ENCODE results near the gene SAT1.

SAT1 gene

GRCh38 chrX:23797371-23798128 lies 14.6 kb downstream of the SAT1 start:
- TF ChIP-seq CTCF (conservative IDR thresholded peaks at IDR 0.05; ENCODE audit: low read depth, low read length) = no peak
- H3K9ac ChIP-seq = no peak overlapping the region
- H2AFZ ChIP-seq (ENCODE audit: low read depth) = no peak overlapping the region
- no peaks in the 10 kb centered on the region for H3K36me3 ChIP-seq (ENCODE audit: insufficient read depth)
- H3K4me3 ChIP-seq (IDR thresholded peaks at IDR 0.05; ENCODE audit: insufficient read depth, low read depth, low read length) = no peak overlapping the region
- no peaks in the 10 kb centered on the region for H4K20me1 ChIP-seq (ENCODE audit: insufficient read depth)
- no peak overlapping the region for H3K4me2 ChIP-seq
- H3K27me3 ChIP-seq (ENCODE audit: insufficient read depth, low read depth) = no peaks in the 10 kb centered on the region
- H3K4me1 ChIP-seq (ENCODE audit: low read depth, poor library complexity, severe bottlenecking) = peaks cover 6% of the 10 kb centered on the region
- no peak overlapping the region for H3K27ac ChIP-seq
- H3K79me2 ChIP-seq (ENCODE audit: insufficient read depth, low read depth) = no peaks in the 10 kb centered on the region

GRCh38 chrX:23799469-23800065 lies 16.6 kb downstream of the SAT1 start:
- no peak overlapping the region for H3K27ac ChIP-seq
- no peak for TF ChIP-seq CTCF (conservative IDR thresholded peaks at IDR 0.05; ENCODE audit: low read depth, low read length)
- no peak overlapping the region for H3K4me3 ChIP-seq (IDR thresholded peaks at IDR 0.05; ENCODE audit: insufficient read depth, low read depth, low read length)
- no peaks in the 10 kb centered on the region for H4K20me1 ChIP-seq (ENCODE audit: insufficient read depth)
- H2AFZ ChIP-seq (ENCODE audit: low read depth) = no peak overlapping the region
- no peaks in the 10 kb centered on the region for H3K27me3 ChIP-seq (ENCODE audit: insufficient read depth, low read depth)
- no peaks in the 10 kb centered on the region for H3K79me2 ChIP-seq (ENCODE audit: insufficient read depth, low read depth)
- H3K4me1 ChIP-seq (ENCODE audit: low read depth, poor library complexity, severe bottlenecking) = peaks cover 14% of the 10 kb centered on the region
- no peaks in the 10 kb centered on the region for H3K36me3 ChIP-seq (ENCODE audit: insufficient read depth)
- no peak overlapping the region for H3K9ac ChIP-seq
- H3K4me2 ChIP-seq = no peak overlapping the region

GRCh38 chrX:23802431-23802830 lies 19.5 kb downstream of the SAT1 start:
- H2AFZ ChIP-seq (ENCODE audit: low read depth) = no peak overlapping the region
- H4K20me1 ChIP-seq (ENCODE audit: insufficient read depth) = no peaks in the 10 kb centered on the region
- H3K36me3 ChIP-seq (ENCODE audit: insufficient read depth) = no peaks in the 10 kb centered on the region
- no peaks in the 10 kb centered on the region for H3K27me3 ChIP-seq (ENCODE audit: insufficient read depth, low read depth)
- peaks cover 14% of the 10 kb centered on the region for H3K4me1 ChIP-seq (ENCODE audit: low read depth, poor library complexity, severe bottlenecking)
- no peak for TF ChIP-seq CTCF (conservative IDR thresholded peaks at IDR 0.05; ENCODE audit: low read depth, low read length)
- H3K4me3 ChIP-seq (IDR thresholded peaks at IDR 0.05; ENCODE audit: insufficient read depth, low read depth, low read length) = no peak overlapping the region
- no peak overlapping the region for H3K27ac ChIP-seq
- H3K9ac ChIP-seq = no peak overlapping the region
- no peaks in the 10 kb centered on the region for H3K79me2 ChIP-seq (ENCODE audit: insufficient read depth, low read depth)
- H3K4me2 ChIP-seq = no peak overlapping the region

GRCh38 chrX:23803931-23804381 lies 21.0 kb downstream of the SAT1 start:
- Histone ChIP-seq H3K27me3 (ENCODE audit: insufficient read depth, low read depth) (no peaks in the 10 kb centered on the region), H3K9ac (no peak overlapping the region), H3K79me2 (ENCODE audit: insufficient read depth, low read depth) (no peaks in the 10 kb centered on the region), H3K36me3 (ENCODE audit: insufficient read depth) (no peaks in the 10 kb centered on the region), H3K4me3 (IDR thresholded peaks at IDR 0.05; ENCODE audit: insufficient read depth, low read depth, low read length) (no peak overlapping the region), H3K4me2 (no peak overlapping the region), H4K20me1 (ENCODE audit: insufficient read depth) (no peaks in the 10 kb centered on the region), H2AFZ (ENCODE audit: low read depth) (no peak overlapping the region), H3K27ac (no peak overlapping the region), H3K4me1 (ENCODE audit: low read depth, poor library complexity, severe bottlenecking) (peaks cover 14% of the 10 kb centered on the region)
- no peak for TF ChIP-seq CTCF (conservative IDR thresholded peaks at IDR 0.05; ENCODE audit: low read depth, low read length)

Data from KMS-11 (cell line).